HG03066 (cell line): ENCODE results near the gene MACC1.
A peak's percentile ranks its signal among the peaks of the same experiment; 100 is the strongest.
"Not testable (repeated sequence)": the region's sequence is repeated elsewhere in the genome, so short reads cannot be mapped to it uniquely, and the experiment has no call there.

Experiments used
- ATAC-seq: cut with Tn5 transposase; IDR thresholded peaks from one replicate; pipeline ENCODE4 v1.9.1; 2021; ENCODE audit warnings: low read depth; ENCODE audit not compliant: unreplicated experiment

MACC1 gene

GRCh38 chr7:20141002-20141345 is 76.2 kb downstream of the MACC1 start:
- no peak for ATAC-seq

GRCh38 chr7:20140291-20141001 is 76.7 kb downstream of the MACC1 start:
- ATAC-seq = no peak

- ATAC-seq = no peak
Measured at GRCh38 chr7:20136647-20137046, 80.5 kb downstream of the MACC1 start.

- ATAC-seq = no peak
Measured at GRCh38 chr7:20133803-20134202, 83.4 kb downstream of the MACC1 start.

- no peak for ATAC-seq
Measured at GRCh38 chr7:20132585-20132984, 84.6 kb downstream of the MACC1 start.

- no peak for ATAC-seq
Measured at GRCh38 chr7:20131776-20132175, 85.4 kb downstream of the MACC1 start.

- no peak for ATAC-seq
Measured at GRCh38 chr7:20129920-20130319, 87.3 kb downstream of the MACC1 start.

- ATAC-seq = no peak
Measured at GRCh38 chr7:20128001-20128400, 89.2 kb downstream of the MACC1 start.

- not testable (repeated sequence) for ATAC-seq
Measured at GRCh38 chr7:20126060-20126459, 91.1 kb downstream of the MACC1 start.

GRCh38 chr7:20124087-20124486 is 93.1 kb downstream of the MACC1 start:
- not testable (repeated sequence) for ATAC-seq

- ATAC-seq = not testable (repeated sequence)
Measured at GRCh38 chr7:20122653-20123316, 94.4 kb downstream of the MACC1 start.

GRCh38 chr7:20122073-20122472 is 95.1 kb downstream of the MACC1 start:
- no peak for ATAC-seq

GRCh38 chr7:20121404-20121803 is 95.8 kb downstream of the MACC1 start:
- ATAC-seq = no peak

- not testable (repeated sequence) for ATAC-seq
Measured at GRCh38 chr7:20120611-20121168, 96.5 kb downstream of the MACC1 start.

- no peak for ATAC-seq
Measured at GRCh38 chr7:20116869-20117268, 100.3 kb downstream of the MACC1 start.

GRCh38 chr7:20114468-20114867 is 102.7 kb downstream of the MACC1 start:
- ATAC-seq = peak; percentile 81

- peak; percentile 86 for ATAC-seq
Measured at GRCh38 chr7:20113427-20114027, 103.7 kb downstream of the MACC1 start.

- ATAC-seq = no peak
Measured at GRCh38 chr7:20112696-20113095, 104.5 kb downstream of the MACC1 start.

- ATAC-seq = no peak
Measured at GRCh38 chr7:20111821-20112542, 105.2 kb downstream of the MACC1 start.

- no peak for ATAC-seq
Measured at GRCh38 chr7:20107582-20107981, 109.6 kb downstream of the MACC1 start.

GRCh38 chr7:20104696-20105095 is 112.5 kb downstream of the MACC1 start:
- no peak for ATAC-seq
